Epithelial cell of prostate (primary cell): ENCODE data around the gene ITCH.
A peak's percentile ranks its signal among the peaks of the same experiment; 100 is the strongest.
"Not testable (repeated sequence)": the region's sequence is repeated elsewhere in the genome, so short reads cannot be mapped to it uniquely, and the experiment has no call there.

ENCODE experiments used
- DNase-seq: peaks from one replicate; pipeline ENCODE4 v3.0.0-alpha.2; 2011; ENCODE audit warnings: low read depth, low spot score
- H3K27ac ChIP-seq: fragments of 450-650 bp; 2 replicates; pipeline ENCODE4 v1.5.1; 2017; ENCODE audit warnings: mild to moderate bottlenecking

The ITCH gene

GRCh38 chr20:34445177-34446065, 82.3 kb downstream of the ITCH start:
- no peak overlapping the region for H3K27ac ChIP-seq
- no peak for DNase-seq

GRCh38 chr20:34448517-34448916, 85.4 kb downstream of the ITCH start:
- no peak overlapping the region for H3K27ac ChIP-seq

GRCh38 chr20:34449674-34450592, 86.9 kb downstream of the ITCH start:
- DNase-seq = no peak
- no peak overlapping the region for H3K27ac ChIP-seq

More at GRCh38 chr20:34448517-34448916, 85.4 kb downstream of the ITCH start:
- DNase-seq = no peak

- DNase-seq = no peak
- peak overlapping the region; percentile 14 for H3K27ac ChIP-seq
Observed at GRCh38 chr20:34452281-34452982, 89.4 kb downstream of the ITCH start.

- no peak for DNase-seq
- H3K27ac ChIP-seq = no peak overlapping the region
Observed at GRCh38 chr20:34458631-34459030, 95.6 kb downstream of the ITCH start.

GRCh38 chr20:34459209-34459897, 96.3 kb downstream of the ITCH start:
- DNase-seq = no peak
- H3K27ac ChIP-seq = no peak overlapping the region

GRCh38 chr20:34461779-34462087, 98.7 kb downstream of the ITCH start:
- H3K27ac ChIP-seq = no peak overlapping the region
- DNase-seq = no peak

GRCh38 chr20:34468951-34469350, 105.9 kb downstream of the ITCH start:
- no peak for DNase-seq
- H3K27ac ChIP-seq = no peak overlapping the region

- H3K27ac ChIP-seq = peak overlapping the region; percentile 39
- DNase-seq = no peak
Observed at GRCh38 chr20:34472246-34472925, 109.3 kb downstream of the ITCH start.

GRCh38 chr20:34473262-34473883, 110.3 kb downstream of the ITCH start:
- no peak for DNase-seq
- peak overlapping the region; percentile 39 for H3K27ac ChIP-seq

- H3K27ac ChIP-seq = no peak overlapping the region
- DNase-seq = no peak
Observed at GRCh38 chr20:34475979-34476736, 113.1 kb downstream of the ITCH start.

GRCh38 chr20:34479627-34480026, 116.6 kb downstream of the ITCH start:
- no peak overlapping the region for H3K27ac ChIP-seq
- no peak for DNase-seq

GRCh38 chr20:34482154-34482553, 119.1 kb downstream of the ITCH start:
- not testable (repeated sequence) for DNase-seq, H3K27ac ChIP-seq

- not testable (repeated sequence) for DNase-seq, H3K27ac ChIP-seq
Observed at GRCh38 chr20:34483585-34484220, 120.6 kb downstream of the ITCH start.

GRCh38 chr20:34485068-34485634, 122.1 kb downstream of the ITCH start:
- DNase-seq = no peak
- H3K27ac ChIP-seq = no peak overlapping the region

GRCh38 chr20:34491226-34491931, 128.3 kb downstream of the ITCH start:
- no peak overlapping the region for H3K27ac ChIP-seq
- no peak for DNase-seq
